Measurements from ENCODE around the gene DMBT1. TPM values are rescaled to one million over a fixed set of nuclear protein-coding genes. Genes with fewer than 3 reads are reported as not detected.

Gene DMBT1
- total and polyA plus RNA-seq, 4 experiments from 2014 or later = not detected

DNA sequence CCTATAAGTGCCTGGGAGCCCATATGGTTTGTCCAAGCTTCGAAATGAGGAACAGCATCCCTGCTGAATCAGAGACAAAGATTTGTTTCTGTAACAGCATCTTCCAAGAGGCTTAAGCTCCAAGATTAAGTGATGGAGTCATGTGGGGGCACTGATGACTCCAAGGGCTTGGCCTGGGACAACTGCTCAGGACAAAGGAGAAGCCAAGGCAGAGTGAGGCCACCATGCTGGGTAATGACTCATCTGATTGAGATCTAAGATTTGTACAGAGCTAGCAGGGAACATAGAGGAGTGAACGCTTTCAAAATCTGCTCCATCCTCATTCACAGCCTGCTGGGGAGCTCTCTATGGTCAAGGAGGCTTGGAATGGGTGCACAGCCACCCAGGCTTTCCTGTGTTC, 89.8 kb downstream of the DMBT1 start:
- Histone ChIP-seq H3K36me3 (ENCODE audit: insufficient read depth, low read length) (no peaks in the 10 kb centered on the region), H3K9me3 (ENCODE audit: control insufficient read depth in 1 of 2, low read length in 2 of 2) (no peaks in the 10 kb centered on the region), H3K4me1 (ENCODE audit: insufficient read depth, low read length) (no peaks in the 10 kb centered on the region), H3K4me3 (ENCODE audit: low read length in 2 of 2) (no peak overlapping the region), H3K27ac (ENCODE audit: low read depth, low read length) (no peak overlapping the region), H3K27me3 (ENCODE audit: insufficient read depth, low read length) (no peaks in the 10 kb centered on the region)
- Mint-ChIP-seq H3K36me3 (no peaks in the 10 kb centered on the region), H3K9me3 (peaks cover 0 to 6% (median 0%) of the 10 kb centered on the region in 8 donors), H3K4me3 (no peak overlapping the region), H3K27me3 (peaks cover 19 to 24% of the 10 kb centered on the region in 2 donors), H3K4me1 (no peaks in the 10 kb centered on the region), H3K27ac (no peak overlapping the region)
- POLR2A ChIA-PET (ENCODE audit: partially characterized antibody) = no interaction called here
- intact Hi-C loops (cut with micrococcal nuclease) = no loop called here
- DNase-seq = no peak
- CTCF ChIA-PET (ENCODE audit: partially characterized antibody) = no interaction called here

DNA sequence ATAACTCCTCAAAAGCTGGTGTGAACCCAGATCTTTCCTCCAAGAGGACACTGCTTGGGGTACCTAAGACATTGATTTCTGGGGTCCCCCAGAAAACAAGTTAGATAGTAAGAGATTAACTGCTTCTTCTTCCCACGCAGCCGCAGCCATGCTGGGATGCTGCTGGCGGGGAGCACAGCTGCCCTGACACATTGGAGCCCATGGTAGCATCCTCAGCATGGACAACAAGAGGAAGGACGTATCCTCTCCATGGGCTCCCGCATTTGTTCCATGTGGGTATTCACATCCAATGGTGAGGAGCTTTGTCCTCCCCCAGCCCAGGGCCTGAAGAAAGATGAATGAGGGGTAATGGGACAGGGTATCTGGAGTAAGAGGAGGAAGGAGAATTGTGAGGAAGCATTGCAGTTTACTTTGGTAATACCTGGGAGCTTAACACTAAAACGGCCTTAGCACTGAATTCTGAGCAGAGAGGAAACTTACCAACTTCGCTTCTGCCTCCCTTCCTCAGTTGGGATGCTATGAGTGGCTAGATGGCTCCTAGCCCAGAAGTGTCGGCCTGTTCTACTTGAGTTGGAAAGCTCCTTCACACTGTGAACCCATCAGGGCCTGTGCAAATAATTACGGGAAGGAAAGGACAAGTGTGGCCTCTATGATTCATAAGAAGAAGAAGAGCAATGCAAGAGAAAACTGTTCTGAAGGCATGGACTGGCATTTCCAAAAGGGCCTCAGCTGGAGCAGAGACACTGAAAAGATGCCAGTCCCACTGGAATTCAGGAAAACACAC, 95.2 kb downstream of the DMBT1 start:
- H3K9me3 Mint-ChIP-seq = peaks cover 0 to 6% (median 0%) of the 10 kb centered on the region in 8 donors
- no peak overlapping the region for H3K27ac Mint-ChIP-seq
- no peaks in the 10 kb centered on the region for H3K9me3 ChIP-seq (ENCODE audit: control insufficient read depth in 1 of 2, low read length in 2 of 2)
- H3K4me3 Mint-ChIP-seq = no peak overlapping the region
- no peak for DNase-seq
- H3K4me1 Mint-ChIP-seq = no peaks in the 10 kb centered on the region
- no peak overlapping the region for H3K27ac ChIP-seq (ENCODE audit: low read depth, low read length)
- no peaks in the 10 kb centered on the region for H3K36me3 ChIP-seq (ENCODE audit: insufficient read depth, low read length)
- no peaks in the 10 kb centered on the region for H3K36me3 Mint-ChIP-seq
- H3K4me1 ChIP-seq (ENCODE audit: insufficient read depth, low read length) = no peaks in the 10 kb centered on the region
- peaks cover 5 to 27% of the 10 kb centered on the region in 2 donors for H3K27me3 Mint-ChIP-seq
- ChIA-PET POLR2A (ENCODE audit: partially characterized antibody) (no interaction called here), CTCF (ENCODE audit: partially characterized antibody) (no interaction called here)
- no peak overlapping the region for H3K4me3 ChIP-seq (ENCODE audit: low read length in 2 of 2)
- intact Hi-C loops (cut with micrococcal nuclease) = no loop called here
- H3K27me3 ChIP-seq (ENCODE audit: insufficient read depth, low read length) = no peaks in the 10 kb centered on the region

DNA sequence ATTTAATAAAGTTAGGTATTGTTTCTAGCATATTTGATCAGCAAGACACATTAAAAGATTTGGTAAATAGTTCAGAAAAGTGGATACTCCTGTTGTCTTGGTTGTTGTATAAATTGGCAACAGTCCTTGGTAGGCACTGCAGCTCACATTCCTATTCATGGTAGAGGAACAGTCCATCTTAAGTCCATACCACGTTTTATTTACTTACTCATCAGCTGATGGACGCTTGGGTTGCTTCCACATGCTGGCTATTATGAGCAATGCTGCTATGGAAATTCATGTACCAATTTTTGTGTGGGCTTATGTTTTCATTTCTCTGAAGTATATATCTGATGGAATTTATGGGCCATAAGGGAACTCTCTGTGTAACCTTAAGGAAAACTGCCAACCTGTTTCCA, 95.8 kb downstream of the DMBT1 start:
- no peak overlapping the region for H3K27ac ChIP-seq (ENCODE audit: low read depth, low read length)
- ChIA-PET CTCF (ENCODE audit: partially characterized antibody) (no interaction called here), POLR2A (ENCODE audit: partially characterized antibody) (no interaction called here)
- H3K36me3 Mint-ChIP-seq = no peaks in the 10 kb centered on the region
- H3K9me3 ChIP-seq (ENCODE audit: control insufficient read depth in 1 of 2, low read length in 2 of 2) = no peaks in the 10 kb centered on the region
- no peaks in the 10 kb centered on the region for H3K36me3 ChIP-seq (ENCODE audit: insufficient read depth, low read length)
- no peak overlapping the region for H3K27ac Mint-ChIP-seq
- no peaks in the 10 kb centered on the region for H3K4me1 Mint-ChIP-seq
- H3K4me3 ChIP-seq (ENCODE audit: low read length in 2 of 2) = no peak overlapping the region
- no peak for DNase-seq
- H3K27me3 ChIP-seq (ENCODE audit: insufficient read depth, low read length) = no peaks in the 10 kb centered on the region
- peaks cover 8 to 30% of the 10 kb centered on the region in 2 donors for H3K27me3 Mint-ChIP-seq
- H3K9me3 Mint-ChIP-seq = peaks cover 0 to 6% (median 0%) of the 10 kb centered on the region in 8 donors
- no peaks in the 10 kb centered on the region for H3K4me1 ChIP-seq (ENCODE audit: insufficient read depth, low read length)
- intact Hi-C loops (cut with micrococcal nuclease) = no loop called here
- no peak overlapping the region for H3K4me3 Mint-ChIP-seq

GRCh38 chr10:122656741-122657140, 96.2 kb downstream of the DMBT1 start:
- no peak overlapping the region for H3K27ac Mint-ChIP-seq
- Histone ChIP-seq H3K27me3 (ENCODE audit: insufficient read depth, low read length) (no peaks in the 10 kb centered on the region), H3K27ac (ENCODE audit: low read depth, low read length) (no peak overlapping the region), H3K36me3 (ENCODE audit: insufficient read depth, low read length) (no peaks in the 10 kb centered on the region), H3K4me3 (ENCODE audit: low read length in 2 of 2) (no peak overlapping the region), H3K4me1 (ENCODE audit: insufficient read depth, low read length) (no peaks in the 10 kb centered on the region), H3K9me3 (ENCODE audit: control insufficient read depth in 1 of 2, low read length in 2 of 2) (no peaks in the 10 kb centered on the region)
- no peak overlapping the region for H3K4me3 Mint-ChIP-seq
- intact Hi-C loops (cut with micrococcal nuclease) = no loop called here
- ChIA-PET CTCF (ENCODE audit: partially characterized antibody) (interaction anchor here (1.1 kb wide), 1 partner anchor 8 kb away, joined by 3 read pairs; no protein-coding TSS in a partner anchor), POLR2A (ENCODE audit: partially characterized antibody) (no interaction called here)
- DNase-seq = no peak
- no peaks in the 10 kb centered on the region for H3K4me1 Mint-ChIP-seq
- no peaks in the 10 kb centered on the region for H3K36me3 Mint-ChIP-seq
- H3K9me3 Mint-ChIP-seq = peaks cover 0 to 4% (median 0%) of the 10 kb centered on the region in 8 donors
- peaks cover 8 to 29% of the 10 kb centered on the region in 2 donors for H3K27me3 Mint-ChIP-seq

- CTCF ChIA-PET (ENCODE audit: partially characterized antibody) = interaction anchor here (1.1 kb wide), 1 partner anchor 8 kb away, joined by 3 read pairs; no protein-coding TSS in a partner anchor
- Mint-ChIP-seq H3K4me1 (no peaks in the 10 kb centered on the region), H3K36me3 (no peaks in the 10 kb centered on the region), H3K4me3 (no peak overlapping the region), H3K27ac (no peak overlapping the region), H3K27me3 (peaks cover 8 to 27% of the 10 kb centered on the region in 2 donors), H3K9me3 (no peaks in the 10 kb centered on the region)
- H3K4me1 ChIP-seq (ENCODE audit: insufficient read depth, low read length) = no peaks in the 10 kb centered on the region
- H3K36me3 ChIP-seq (ENCODE audit: insufficient read depth, low read length) = no peaks in the 10 kb centered on the region
- no peaks in the 10 kb centered on the region for H3K27me3 ChIP-seq (ENCODE audit: insufficient read depth, low read length)
- intact Hi-C loops (cut with micrococcal nuclease) = no loop called here
- no peak overlapping the region for H3K4me3 ChIP-seq (ENCODE audit: low read length in 2 of 2)
- H3K9me3 ChIP-seq (ENCODE audit: control insufficient read depth in 1 of 2, low read length in 2 of 2) = no peaks in the 10 kb centered on the region
- POLR2A ChIA-PET (ENCODE audit: partially characterized antibody) = no interaction called here
- no peak for DNase-seq
- no peak overlapping the region for H3K27ac ChIP-seq (ENCODE audit: low read depth, low read length)
These were observed 96.7 kb downstream of the DMBT1 start for GRCh38 chr10:122657255-122657654.

GRCh38 chr10:122657729-122658128, 97.2 kb downstream of the DMBT1 start:
- Histone ChIP-seq H3K9me3 (ENCODE audit: control insufficient read depth in 1 of 2, low read length in 2 of 2) (no peaks in the 10 kb centered on the region), H3K27ac (ENCODE audit: low read depth, low read length) (no peak overlapping the region), H3K27me3 (ENCODE audit: insufficient read depth, low read length) (no peaks in the 10 kb centered on the region), H3K4me3 (ENCODE audit: low read length in 2 of 2) (no peak overlapping the region), H3K36me3 (ENCODE audit: insufficient read depth, low read length) (no peaks in the 10 kb centered on the region), H3K4me1 (ENCODE audit: insufficient read depth, low read length) (no peaks in the 10 kb centered on the region)
- CTCF ChIA-PET (ENCODE audit: partially characterized antibody) = interaction anchor here (1.1 kb wide), 1 partner anchor 9 kb away, joined by 3 read pairs; no protein-coding TSS in a partner anchor
- peaks cover 8 to 30% of the 10 kb centered on the region in 2 donors for H3K27me3 Mint-ChIP-seq
- H3K4me3 Mint-ChIP-seq = no peak overlapping the region
- POLR2A ChIA-PET (ENCODE audit: partially characterized antibody) = no interaction called here
- intact Hi-C loops (cut with micrococcal nuclease) = no loop called here
- no peak overlapping the region for H3K27ac Mint-ChIP-seq
- H3K36me3 Mint-ChIP-seq = no peaks in the 10 kb centered on the region
- no peak for DNase-seq
- no peaks in the 10 kb centered on the region for H3K9me3 Mint-ChIP-seq
- no peaks in the 10 kb centered on the region for H3K4me1 Mint-ChIP-seq

- H3K4me1 Mint-ChIP-seq = no peaks in the 10 kb centered on the region
- no peaks in the 10 kb centered on the region for H3K36me3 ChIP-seq (ENCODE audit: insufficient read depth, low read length)
- H3K27ac Mint-ChIP-seq = no peak overlapping the region
- no peaks in the 10 kb centered on the region for H3K9me3 ChIP-seq (ENCODE audit: control insufficient read depth in 1 of 2, low read length in 2 of 2)
- H3K4me1 ChIP-seq (ENCODE audit: insufficient read depth, low read length) = no peaks in the 10 kb centered on the region
- DNase-seq = no peak
- no peak overlapping the region for H3K4me3 Mint-ChIP-seq
- no peak overlapping the region for H3K4me3 ChIP-seq (ENCODE audit: low read length in 2 of 2)
- H3K27me3 Mint-ChIP-seq = peaks cover 6 to 25% of the 10 kb centered on the region in 2 donors
- H3K27me3 ChIP-seq (ENCODE audit: insufficient read depth, low read length) = no peaks in the 10 kb centered on the region
- no peaks in the 10 kb centered on the region for H3K36me3 Mint-ChIP-seq
- POLR2A ChIA-PET (ENCODE audit: partially characterized antibody) = no interaction called here
- no peaks in the 10 kb centered on the region for H3K9me3 Mint-ChIP-seq
- intact Hi-C loops (cut with micrococcal nuclease) = no loop called here
- no peak overlapping the region for H3K27ac ChIP-seq (ENCODE audit: low read depth, low read length)
- CTCF ChIA-PET (ENCODE audit: partially characterized antibody) = no interaction called here
These were observed 97.9 kb downstream of the DMBT1 start for GRCh38 chr10:122658356-122659049.
